ENCODE measurements around the gene PDE8B.

PDE8B gene

GRCh38 chr5:77232574-77233358 lies 22.3 kb downstream of the PDE8B start:
- no peak for DNase-seq

- DNase-seq = no peak
Measured at GRCh38 chr5:77235846-77236721, 25.6 kb downstream of the PDE8B start.

GRCh38 chr5:77239126-77239741 lies 28.8 kb downstream of the PDE8B start:
- DNase-seq = no peak

GRCh38 chr5:77241444-77241843 lies 31.0 kb downstream of the PDE8B start:
- DNase-seq = no peak

- DNase-seq = no peak
Measured at GRCh38 chr5:77249475-77249874, 39.0 kb downstream of the PDE8B start.

GRCh38 chr5:77250021-77250420 lies 39.5 kb downstream of the PDE8B start:
- no peak for DNase-seq

GRCh38 chr5:77251921-77252320 lies 41.4 kb downstream of the PDE8B start:
- DNase-seq = no peak

- DNase-seq = no peak
Measured at GRCh38 chr5:77255617-77256016, 45.1 kb downstream of the PDE8B start.

GRCh38 chr5:77256406-77256805 lies 45.9 kb downstream of the PDE8B start:
- DNase-seq = no peak

GRCh38 chr5:77258652-77259051 lies 48.2 kb downstream of the PDE8B start:
- DNase-seq = no peak

GRCh38 chr5:77259476-77259875 lies 49.0 kb downstream of the PDE8B start:
- DNase-seq = no peak

- DNase-seq = no peak
Measured at GRCh38 chr5:77262697-77263096, 52.2 kb downstream of the PDE8B start.

GRCh38 chr5:77266291-77266690 lies 55.8 kb downstream of the PDE8B start:
- DNase-seq = no peak

GRCh38 chr5:77267496-77267895 lies 57.0 kb downstream of the PDE8B start:
- DNase-seq = no peak

- no peak for DNase-seq
Measured at GRCh38 chr5:77272206-77272605, 61.7 kb downstream of the PDE8B start.

- DNase-seq = no peak
Measured at GRCh38 chr5:77277759-77278158, 67.3 kb downstream of the PDE8B start.

- DNase-seq = no peak
Measured at GRCh38 chr5:77280036-77280435, 69.6 kb downstream of the PDE8B start.

- no peak for DNase-seq
Measured at GRCh38 chr5:77281969-77282336, 71.5 kb downstream of the PDE8B start.

- no peak for DNase-seq
Measured at GRCh38 chr5:77282337-77283027, 72.0 kb downstream of the PDE8B start.

GRCh38 chr5:77285251-77285841 lies 74.9 kb downstream of the PDE8B start:
- no peak for DNase-seq

GRCh38 chr5:77292026-77292757 lies 81.7 kb downstream of the PDE8B start:
- no peak for DNase-seq

- no peak for DNase-seq
Measured at GRCh38 chr5:77294185-77294584, 83.7 kb downstream of the PDE8B start.
